GM18951 (cell line): ENCODE results near the gene CPNE8.

Experiments
- POLR2A ChIP-seq: IDR thresholded peaks from 4 replicates; pipeline ENCODE4 v1.6.1; 2011; ENCODE audit warnings: mild to moderate bottlenecking; ENCODE audit not compliant: insufficient read length, insufficient read depth; ENCODE audit errors: extremely low read depth
- in situ Hi-C: fragments of 300-500 bp; cut with MboI; formaldehyde crosslinking; loops from one replicate; pipeline ENCODE4 v1.12.0; 2022; ENCODE audit warnings: low sequenced_read_pairs, mixed read lengths, inconsistent platforms; ENCODE audit not compliant: unreplicated experiment

The CPNE8 gene

DNA sequence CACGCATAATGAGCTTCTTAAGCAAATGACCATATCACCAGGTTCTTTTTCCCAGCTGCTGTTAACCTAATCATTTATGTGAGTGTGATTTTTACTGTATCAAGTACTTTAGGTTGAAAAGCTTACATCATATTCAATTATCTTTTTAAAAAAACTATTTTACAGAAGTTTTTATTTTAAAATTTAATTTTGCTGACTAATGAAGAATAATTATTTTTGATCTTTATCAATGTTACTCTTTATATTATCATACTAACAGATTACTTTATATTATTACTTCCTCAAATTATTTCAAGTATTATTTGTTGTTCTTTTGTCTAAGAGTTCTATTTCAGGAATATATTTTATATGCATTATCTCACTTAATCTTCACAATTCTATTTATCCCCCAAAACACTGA is 236.3 kb downstream of the CPNE8 start:
- in situ Hi-C loops: loop anchor here (10.0 kb wide), 1 partner anchor 236 kb away; the partner anchor contains the start of gene CPNE8
- no peak for TF ChIP-seq POLR2A

GRCh38 chr12:38666425-38666824 is 239.0 kb downstream of the CPNE8 start:
- TF ChIP-seq POLR2A: no peak
- in situ Hi-C loops: loop anchor here (10.0 kb wide), 1 partner anchor 238 kb away; the partner anchor contains the start of gene CPNE8

DNA sequence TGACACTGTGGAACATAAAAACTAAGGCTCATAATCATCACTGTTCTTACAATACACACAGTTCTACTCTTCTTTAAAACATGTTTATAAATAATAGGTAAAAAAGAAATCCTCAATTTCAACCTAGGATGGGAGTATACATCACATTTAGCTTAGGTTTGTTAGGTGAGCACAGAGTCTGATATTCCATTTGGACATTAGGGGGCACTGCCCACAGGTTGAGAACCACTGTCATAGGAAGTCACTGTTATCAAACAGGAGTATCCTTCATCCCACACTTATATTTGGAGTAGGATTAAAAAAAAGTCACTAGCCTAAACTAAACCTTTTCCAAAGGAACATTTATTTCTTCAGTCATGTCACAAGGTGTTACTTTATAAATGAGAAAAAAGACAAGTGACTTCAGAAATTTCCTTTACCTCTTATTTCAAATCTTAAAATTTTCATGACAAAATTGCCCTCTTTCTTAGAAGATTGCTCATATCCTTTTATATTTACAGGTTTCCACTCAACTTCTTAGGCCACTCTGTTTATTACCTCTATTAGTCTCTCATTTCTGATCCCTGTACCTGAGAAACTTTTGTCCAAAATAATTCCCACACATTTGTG is 240.6 kb downstream of the CPNE8 start:
- in situ Hi-C loops: loop anchor here (10.0 kb wide), 1 partner anchor 240 kb away; the partner anchor contains the start of gene CPNE8
- no peak for TF ChIP-seq POLR2A

GRCh38 chr12:38662829-38663228 is 242.6 kb downstream of the CPNE8 start:
- in situ Hi-C loops: loop anchor here (10.0 kb wide), 1 partner anchor 242 kb away; the partner anchor contains the start of gene CPNE8
- TF ChIP-seq POLR2A: no peak

DNA sequence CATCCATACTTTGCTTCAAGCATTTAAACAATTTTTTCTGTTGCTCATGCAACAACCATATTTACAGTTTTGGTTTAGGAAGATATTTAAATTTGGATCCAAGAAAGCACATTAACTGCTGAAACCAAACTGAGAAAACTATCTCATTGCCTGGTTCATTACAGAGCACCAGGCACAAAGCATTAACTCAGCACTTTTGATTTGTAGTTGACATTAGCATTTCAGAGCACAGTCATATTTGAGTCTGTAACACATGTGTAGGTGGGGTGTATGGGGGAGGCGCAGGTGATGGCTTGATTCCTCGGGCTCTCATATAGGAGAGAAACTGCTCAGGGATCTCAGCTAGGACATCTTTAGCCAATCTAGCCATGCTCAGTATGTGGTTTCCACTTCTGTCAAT is 251.7 kb downstream of the CPNE8 start:
- TF ChIP-seq POLR2A: no peak
- in situ Hi-C loops: no loop called here

DNA sequence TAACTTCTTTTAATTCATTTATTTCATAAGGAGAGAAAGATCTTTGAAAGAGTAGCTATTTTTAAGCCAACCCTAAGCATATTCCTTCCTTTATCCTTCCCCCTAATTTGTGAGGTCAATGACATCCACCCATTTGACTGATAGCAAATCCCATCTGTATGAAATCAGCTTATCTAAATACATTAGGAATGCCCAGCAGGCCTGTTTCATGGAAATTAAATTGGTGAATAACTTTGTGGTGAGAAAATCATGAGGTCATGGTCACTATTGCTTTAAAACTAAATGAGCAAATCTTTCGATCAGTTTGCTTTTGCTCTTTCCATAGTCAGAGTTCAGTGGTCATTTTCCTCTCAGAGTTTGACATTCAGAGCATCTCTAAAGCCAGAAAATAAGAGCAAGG is 256.6 kb downstream of the CPNE8 start:
- no peak for TF ChIP-seq POLR2A
- in situ Hi-C loops: no loop called here

- in situ Hi-C loops: no loop called here
- no peak for TF ChIP-seq POLR2A
Observed at GRCh38 chr12:38646146-38646545, 259.2 kb downstream of the CPNE8 start.

- in situ Hi-C loops: no loop called here
- no peak for TF ChIP-seq POLR2A
Observed at GRCh38 chr12:38639625-38640024, 265.8 kb downstream of the CPNE8 start.

- in situ Hi-C loops: no loop called here
- TF ChIP-seq POLR2A: no peak
Observed at GRCh38 chr12:38638401-38638800, 267.0 kb downstream of the CPNE8 start.

GRCh38 chr12:38633511-38633910 is 271.9 kb downstream of the CPNE8 start:
- in situ Hi-C loops: no loop called here
- TF ChIP-seq POLR2A: no peak

DNA sequence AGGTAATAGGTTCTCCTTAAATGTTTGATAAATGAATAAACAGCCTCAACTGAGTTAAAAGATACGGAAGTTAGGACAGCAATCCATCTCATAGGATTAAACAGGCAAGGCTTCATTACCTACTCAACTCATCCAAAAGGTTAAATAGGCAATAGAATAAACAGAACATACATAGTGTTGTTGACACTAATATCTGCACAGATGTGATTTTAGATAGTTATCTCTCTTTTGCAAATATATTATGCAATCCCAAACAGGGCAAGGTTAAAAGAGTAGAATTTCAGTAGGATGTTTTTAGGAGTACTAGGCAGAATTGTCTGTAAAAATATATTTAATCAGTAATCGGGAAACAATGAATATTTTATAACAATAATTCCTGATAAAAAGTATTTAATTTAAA is 276.3 kb downstream of the CPNE8 start:
- in situ Hi-C loops: no loop called here
- TF ChIP-seq POLR2A: no peak

- in situ Hi-C loops: no loop called here
- TF ChIP-seq POLR2A: no peak
Observed at GRCh38 chr12:38628288-38628687, 277.1 kb downstream of the CPNE8 start.

- in situ Hi-C loops: no loop called here
- no peak for TF ChIP-seq POLR2A
Observed at GRCh38 chr12:38625306-38625705, 280.1 kb downstream of the CPNE8 start.

DNA sequence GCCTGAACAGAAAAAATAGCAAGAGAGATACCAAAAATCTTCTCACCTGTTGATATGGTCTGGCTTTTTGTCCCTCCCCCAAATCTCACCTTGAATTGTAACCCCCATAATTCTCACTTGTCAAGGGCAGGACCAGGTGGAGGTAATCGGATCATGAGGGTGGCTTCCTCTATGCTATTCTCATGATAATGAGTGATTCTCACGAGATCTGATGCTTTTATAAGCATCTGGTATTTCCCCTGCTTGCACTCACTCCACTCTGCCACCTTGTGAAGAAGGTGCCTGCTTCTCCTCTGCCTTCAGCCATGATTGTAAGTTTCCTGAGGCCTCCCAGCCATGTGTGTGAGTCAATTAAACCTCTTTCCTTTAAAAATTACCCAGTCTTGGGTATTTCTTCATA is 291.2 kb downstream of the CPNE8 start:
- no peak for TF ChIP-seq POLR2A
- in situ Hi-C loops: no loop called here
